Mammary epithelial cell (primary cell): Measurements from ENCODE around the gene SPATA31A6.
"Not testable (repeated sequence)": the region's sequence is repeated elsewhere in the genome, so short reads cannot be mapped to it uniquely, and the experiment has no call there.

ENCODE experiments used
- CTCF ChIP-seq, 2 donors: IDR thresholded peaks in 1 of 2; conservative IDR thresholded peaks in 1 of 2; 2 replicates each; pipeline ENCODE4 v1.5.1; 2011 to 2012; ENCODE audit warnings: inconsistent platforms in 2 of 2, low read length in 2 of 2, mild to moderate bottlenecking in 2 of 2, control low read depth in 1 of 2, low read depth in 1 of 2; ENCODE audit not compliant: insufficient read depth in 1 of 2; ENCODE audit errors: extremely low read depth in 1 of 2
- EZH2 ChIP-seq: IDR thresholded peaks from 2 replicates; pipeline ENCODE4 v1.6.1; 2012; ENCODE audit warnings: low read length, inconsistent platforms, borderline replicate concordance

GRCh38 chr9:42233031-42233430 lies 49.6 kb downstream of the SPATA31A6 start:
- not testable (repeated sequence) for TF ChIP-seq CTCF (conservative IDR thresholded peaks at IDR 0.05 in 1 of 2, IDR thresholded peaks at IDR 0.05 in 1 of 2; ENCODE audit: extremely low read depth in 1 of 2, insufficient read depth in 1 of 2, low read depth in 1 of 2, low read length in 2 of 2); EZH2
